CD14-positive monocyte (primary cell): ENCODE results near the gene PPT2. TPM values are rescaled to one million over a fixed set of nuclear protein-coding genes. Genes with fewer than 3 reads are reported as not detected.

Experiments
- DNase-seq, 3 donors: peaks; one replicate each; pipeline ENCODE4 v3.0.0-alpha.2; 2011 to 2022
- H2AFZ ChIP-seq: 2 replicates; pipeline ENCODE4 v1.6.0; 2012; ENCODE audit warnings: mild to moderate bottlenecking, low read depth, low read length, inconsistent platforms; ENCODE audit not compliant: insufficient read depth, poor library complexity, severe bottlenecking
- H3K27ac ChIP-seq, 2 donors: 1 replicate in 1 of 2; 2 replicates in 1 of 2; pipeline ENCODE4 v1.5.1; 2012 to 2013; ENCODE audit warnings: low read length in 2 of 2, control low read depth in 1 of 2, inconsistent platforms in 1 of 2, low read depth in 1 of 2, mild to moderate bottlenecking in 1 of 2
- H3K27me3 ChIP-seq, 2 donors: one replicate each; pipeline versions ENCODE4 v1.6.0 to v1.6.1; 2011 to 2013; ENCODE audit warnings: low read length in 2 of 2; ENCODE audit not compliant: control insufficient read depth in 2 of 2, insufficient read depth in 2 of 2
- H3K36me3 ChIP-seq, 2 donors: replicated peaks in 1 of 2; 1 replicate in 1 of 2; 2 replicates in 1 of 2; pipeline versions ENCODE4 v1.5.1 to v1.6.1; 2012 to 2013; ENCODE audit warnings: low read length in 2 of 2, control low read depth in 1 of 2, inconsistent platforms in 1 of 2, mild to moderate bottlenecking in 1 of 2; ENCODE audit not compliant: insufficient read depth in 2 of 2, control insufficient read depth in 1 of 2
- H3K4me1 ChIP-seq, 2 donors: 1 replicate in 1 of 2; 2 replicates in 1 of 2; pipeline versions ENCODE4 v1.5.1 to v1.6.1; 2012 to 2013; ENCODE audit warnings: low read length in 2 of 2, control low read depth in 1 of 2, inconsistent platforms in 1 of 2, mild to moderate bottlenecking in 1 of 2, moderate library complexity in 1 of 2; ENCODE audit not compliant: insufficient read depth in 2 of 2, control insufficient read depth in 1 of 2
- H3K4me2 ChIP-seq: replicated peaks from 2 replicates; pipeline ENCODE3; 2012; ENCODE audit warnings: low read length, moderate library complexity, mild to moderate bottlenecking; ENCODE audit not compliant: poor library complexity, severe bottlenecking; ENCODE audit errors: extremely low read depth
- H3K4me3 ChIP-seq, 3 experiments: fragments of 200-600 bp in 1 of 3; sonication (generic) in 1 of 3; replicated peaks in 1 of 3; 1 replicate in 2 of 3; 2 replicates in 1 of 3; pipeline ENCODE4 v1.5.1; 2011 to 2013; ENCODE audit warnings: low read length in 3 of 3, mild to moderate bottlenecking in 3 of 3, control low read depth in 2 of 3, low read depth in 2 of 3, inconsistent platforms in 1 of 3, moderate library complexity in 1 of 3
- H3K79me2 ChIP-seq: 2 replicates; pipeline ENCODE4 v1.6.0; 2012; ENCODE audit warnings: mild to moderate bottlenecking, control low read depth, inconsistent platforms, low read length, moderate library complexity; ENCODE audit not compliant: insufficient read depth
- H3K9ac ChIP-seq: 2 replicates; pipeline ENCODE4 v1.6.0; 2017; ENCODE audit warnings: low read length, mild to moderate bottlenecking; ENCODE audit not compliant: insufficient read depth, poor library complexity, severe bottlenecking
- H3K9me3 ChIP-seq, 2 donors: replicated peaks in 1 of 2; 1 replicate in 1 of 2; 2 replicates in 1 of 2; pipeline versions ENCODE4 v1.5.1 to v1.6.1; 2012 to 2013; ENCODE audit warnings: low read length in 2 of 2, control low read depth in 1 of 2; ENCODE audit not compliant: control insufficient read depth in 1 of 2, insufficient read depth in 1 of 2
- H4K20me1 ChIP-seq: 2 replicates; pipeline ENCODE4 v1.6.0; 2012; ENCODE audit warnings: mild to moderate bottlenecking, low read length, control low read depth, moderate library complexity; ENCODE audit not compliant: insufficient read depth
- H3K27ac Mint-ChIP-seq, 7 donors: one replicate each; pipeline ENCODE4 v1.8.0; 2020; ENCODE audit warnings: mild to moderate bottlenecking in 7 of 7, mixed read lengths in 7 of 7, moderate library complexity in 6 of 7, inconsistent platforms in 2 of 7
- H3K27me3 Mint-ChIP-seq, 3 donors: one replicate each; pipeline ENCODE4 v1.8.0; 2021 to 2022; ENCODE audit warnings: low read depth in 3 of 3, mild to moderate bottlenecking in 3 of 3, mixed read lengths in 3 of 3, moderate library complexity in 3 of 3, inconsistent platforms in 1 of 3
- H3K36me3 Mint-ChIP-seq, 2 donors: one replicate each; pipeline ENCODE4 v1.8.0; 2020; ENCODE audit warnings: mixed read lengths in 2 of 2, inconsistent platforms in 1 of 2, mild to moderate bottlenecking in 1 of 2
- H3K4me1 Mint-ChIP-seq: one replicate; pipeline ENCODE4 v1.8.0; 2020; ENCODE audit warnings: mild to moderate bottlenecking, mixed read lengths
- H3K4me3 Mint-ChIP-seq, 2 donors: one replicate each; pipeline ENCODE4 v1.8.0; 2020; ENCODE audit warnings: mild to moderate bottlenecking in 2 of 2, mixed read lengths in 2 of 2, moderate library complexity in 1 of 2
- H3K9me3 Mint-ChIP-seq, 7 donors: one replicate each; pipeline ENCODE4 v1.8.0; 2020 to 2022; ENCODE audit warnings: mixed read lengths in 7 of 7, mild to moderate bottlenecking in 6 of 7, moderate library complexity in 6 of 7, inconsistent platforms in 2 of 7
- CTCF ChIP-seq: fragments of 200-600 bp; IDR thresholded peaks from one replicate; pipeline ENCODE4 v1.8.0; 2022; ENCODE audit warnings: antibody characterized with exemption, mild to moderate bottlenecking
- WGBS: methylation state at CpG from one replicate; pipeline ENCODE4 v1.1.5; 2013; ENCODE audit warnings: missing lambda C conversion rate; ENCODE audit not compliant: insufficient coverage; 5-methylcytosine and 5-hydroxymethylcytosine counted together
- intact Hi-C, 2 donors: fragments of 100-400 bp; cut with micrococcal nuclease; formaldehyde crosslinking; loops; one replicate each; pipeline versions ENCODE4 v1.15.0 to v1.15.1; 2023
- polyA plus RNA-seq, 3 donors: library from polyadenylated mRNA; depleted of rRNA in 1 of 3; unstranded in 2 of 3; stranded (reverse) in 1 of 3; fragments of 300-500 nt in 2 of 3; fragments of >200 nt in 1 of 3; fragmentation: Illumina TruSeq in 2 of 3; gene quantifications; 1 replicate in 2 of 3; 2 replicates in 1 of 3; pipeline ENCODE4 v1.2.3, GENCODE V29; 2012 to 2021

Gene PPT2
- polyA plus RNA-seq, 3 donors = 1.4 to 4.0 (median 1.8) TPM

DNA sequence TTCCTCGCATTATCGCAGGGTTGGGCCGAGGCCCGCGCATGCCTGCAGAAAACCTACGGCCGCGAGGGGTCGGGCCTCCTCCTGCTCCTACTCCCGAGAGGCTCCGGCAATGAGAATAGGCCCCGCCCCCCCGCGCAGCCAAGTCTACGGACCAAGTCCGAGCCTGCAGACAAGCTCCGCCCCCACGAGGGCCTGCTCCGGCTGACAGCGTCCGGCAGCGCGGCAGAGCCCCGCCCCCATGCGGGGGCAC lies 41.6 kb downstream of the PPT2 start:
- Histone ChIP-seq H3K9ac (peak overlapping the region; percentile 98), H3K4me3 (peak overlapping the region in 2 of 3 experiments; percentile 46 to 98), H3K27me3 (no peaks in the 10 kb centered on the region), H3K9me3 (no peaks in the 10 kb centered on the region), H4K20me1 (no peaks in the 10 kb centered on the region), H2AFZ (no peak overlapping the region), H3K27ac (peak overlapping the region; percentile 98 to 99), H3K4me2 (peak overlapping the region; percentile 90), H3K36me3 (peaks cover 0 to 7% of the 10 kb centered on the region in 2 donors), H3K4me1 (peaks cover 53 to 62% of the 10 kb centered on the region in 2 donors), H3K79me2 (peaks cover 43% of the 10 kb centered on the region)
- H3K4me3 Mint-ChIP-seq = peak overlapping the region in 1 of 2 donors; percentile 84
- H3K9me3 Mint-ChIP-seq = peaks cover 0 to 3% (median 0%) of the 10 kb centered on the region in 7 donors
- peaks cover 0 to 10% (median 2%) of the 10 kb centered on the region in 3 donors for H3K27me3 Mint-ChIP-seq
- 0% methylated on average over 25 of the region's 25 CpGs for WGBS
- intact Hi-C loops = loop anchor here (1.0 to 5.0 kb wide), 4 partner anchors 17 to 78 kb away; partner anchors contain the start of genes RNF5 (in 2 of the 2) and FKBPL (in 1 of the 2)
- peak overlapping the region; percentile 98 to 100 (median 100) for H3K27ac Mint-ChIP-seq
- peaks cover 6 to 8% of the 10 kb centered on the region in 2 donors for H3K36me3 Mint-ChIP-seq
- peaks cover 56% of the 10 kb centered on the region for H3K4me1 Mint-ChIP-seq
- TF ChIP-seq CTCF = no peak
- peak; percentile 100 for DNase-seq

GRCh38 chr6:32195902-32196681 lies 42.2 kb downstream of the PPT2 start:
- peak overlapping the region; percentile 92 to 97 for H3K4me3 Mint-ChIP-seq
- peaks cover 49 to 58% of the 10 kb centered on the region in 2 donors for H3K4me1 ChIP-seq
- H3K4me1 Mint-ChIP-seq = peaks cover 53% of the 10 kb centered on the region
- H2AFZ ChIP-seq = no peak overlapping the region
- peak overlapping the region; percentile 61 to 92 (median 86) for H3K4me3 ChIP-seq
- no peaks in the 10 kb centered on the region for H3K27me3 ChIP-seq
- peak overlapping the region; percentile 99 to 100 (median 100) for H3K27ac Mint-ChIP-seq
- under 1% methylated on average over 49 of the region's 58 CpGs for WGBS
- peak; percentile 72 to 83 (median 81) for DNase-seq
- H3K9ac ChIP-seq = peak overlapping the region; percentile 98
- peaks cover 3 to 5% of the 10 kb centered on the region in 2 donors for H3K36me3 Mint-ChIP-seq
- H3K9me3 Mint-ChIP-seq = peaks cover 0 to 3% (median 0%) of the 10 kb centered on the region in 7 donors
- peak overlapping the region; percentile 90 for H3K4me2 ChIP-seq
- no peak for TF ChIP-seq CTCF
- no peaks in the 10 kb centered on the region for H4K20me1 ChIP-seq
- H3K79me2 ChIP-seq = peaks cover 38% of the 10 kb centered on the region
- H3K9me3 ChIP-seq = no peaks in the 10 kb centered on the region
- peaks cover 0 to 4% of the 10 kb centered on the region in 2 donors for H3K36me3 ChIP-seq
- peaks cover 0 to 12% (median 2%) of the 10 kb centered on the region in 3 donors for H3K27me3 Mint-ChIP-seq
- H3K27ac ChIP-seq = peak overlapping the region; percentile 98 to 99
- intact Hi-C loops = loop anchor here (1.0 to 5.0 kb wide), 4 partner anchors 17 to 79 kb away; partner anchors contain the start of genes RNF5 (in 2 of the 2) and FKBPL (in 1 of the 2)
